Effector memory CD4-positive, alpha-beta T cell (primary cell): ENCODE data around the gene MKRN2.
"Not testable (repeated sequence)": the region's sequence is repeated elsewhere in the genome, so short reads cannot be mapped to it uniquely, and the experiment has no call there.

Experiments used
- DNase-seq, 3 donors: peaks; one replicate each; pipeline ENCODE4 v3.0.0-alpha.2; 2020
- H3K27ac ChIP-seq: 2 replicates; pipeline ENCODE4 v1.7.0; 2013; ENCODE audit warnings: mild to moderate bottlenecking, low read length, moderate library complexity; ENCODE audit not compliant: insufficient read depth, poor library complexity, severe bottlenecking
- H3K27me3 ChIP-seq: replicated peaks from 2 replicates; pipeline ENCODE4 v1.7.0; 2013; ENCODE audit warnings: mild to moderate bottlenecking, low read length; ENCODE audit not compliant: insufficient read depth, control insufficient read depth, poor library complexity, severe bottlenecking
- H3K36me3 ChIP-seq: 2 replicates; pipeline ENCODE4 v1.7.0; 2013; ENCODE audit warnings: mild to moderate bottlenecking, low read length, moderate library complexity; ENCODE audit not compliant: control insufficient read depth, insufficient read depth
- H3K4me1 ChIP-seq: 2 replicates; pipeline ENCODE4 v1.7.0; 2013; ENCODE audit warnings: low read length, mild to moderate bottlenecking; ENCODE audit not compliant: control insufficient read depth, insufficient read depth, poor library complexity, severe bottlenecking
- H3K4me3 ChIP-seq: 2 replicates; pipeline ENCODE4 v1.7.0; 2013; ENCODE audit warnings: low read length, low read depth, mild to moderate bottlenecking; ENCODE audit not compliant: insufficient read depth, poor library complexity, severe bottlenecking
- H3K9me3 ChIP-seq: 2 replicates; pipeline ENCODE4 v1.7.0; 2013; ENCODE audit warnings: mild to moderate bottlenecking, low read length, moderate library complexity; ENCODE audit not compliant: control insufficient read depth

MKRN2 gene

DNA sequence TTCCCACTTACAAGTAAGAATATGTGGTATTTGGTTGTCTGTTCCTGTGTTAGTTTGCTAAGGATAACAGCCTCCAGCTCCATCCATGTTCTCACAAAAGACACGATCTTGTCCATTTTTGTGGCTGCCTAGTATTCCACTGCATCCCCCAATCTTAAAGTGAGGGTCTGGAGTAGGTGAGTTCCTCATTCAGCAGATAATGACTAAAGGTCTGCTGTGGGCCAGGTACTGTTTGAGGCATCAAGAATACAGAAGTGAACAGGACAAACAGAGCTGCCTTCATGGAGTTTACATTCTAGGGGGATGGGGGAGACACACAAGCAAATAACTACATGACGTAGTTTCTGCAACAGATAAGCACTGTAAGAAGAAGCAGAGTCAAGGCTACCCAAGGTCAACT is 35.9 kb upstream of the MKRN2 start:
- Histone ChIP-seq H3K9me3 (no peaks in the 10 kb centered on the region), H3K27me3 (no peaks in the 10 kb centered on the region), H3K27ac (no peak overlapping the region), H3K36me3 (peaks cover 10% of the 10 kb centered on the region), H3K4me3 (no peak overlapping the region), H3K4me1 (no peaks in the 10 kb centered on the region)
- DNase-seq: no peak

- H3K4me1 ChIP-seq: no peaks in the 10 kb centered on the region
- no peak for DNase-seq
- H3K9me3 ChIP-seq: no peaks in the 10 kb centered on the region
- H3K27ac ChIP-seq: no peak overlapping the region
- peaks cover 12% of the 10 kb centered on the region for H3K36me3 ChIP-seq
- no peak overlapping the region for H3K4me3 ChIP-seq
- no peaks in the 10 kb centered on the region for H3K27me3 ChIP-seq
Measured at GRCh38 chr3:12522721-12523120, 34.2 kb upstream of the MKRN2 start.

DNA sequence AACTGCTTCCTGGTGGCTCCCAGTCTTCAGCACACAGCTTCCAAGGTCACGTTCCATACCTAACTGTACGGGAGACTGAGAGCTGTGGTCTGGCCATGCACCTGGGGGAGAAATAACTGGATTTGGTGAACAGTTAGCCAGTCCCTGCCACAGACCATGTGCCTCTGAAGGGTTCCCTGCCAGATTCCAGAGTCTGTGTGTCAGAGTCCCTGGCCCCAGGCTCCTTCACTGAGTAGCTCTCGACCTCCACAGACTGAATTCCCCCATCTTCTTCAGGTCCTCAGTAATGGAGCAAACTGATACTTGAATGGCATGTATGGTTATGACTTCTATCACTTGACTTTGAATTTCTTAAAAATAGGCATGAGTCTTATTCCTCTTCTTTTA is 29.1 kb upstream of the MKRN2 start:
- no peaks in the 10 kb centered on the region for H3K4me1 ChIP-seq
- DNase-seq: no peak
- H3K27ac ChIP-seq: no peak overlapping the region
- no peak overlapping the region for H3K4me3 ChIP-seq
- no peaks in the 10 kb centered on the region for H3K9me3 ChIP-seq
- H3K36me3 ChIP-seq: peaks cover 26% of the 10 kb centered on the region
- no peaks in the 10 kb centered on the region for H3K27me3 ChIP-seq

- no peak for DNase-seq
- Histone ChIP-seq H3K9me3 (no peaks in the 10 kb centered on the region), H3K27me3 (no peaks in the 10 kb centered on the region), H3K4me1 (no peaks in the 10 kb centered on the region), H3K36me3 (peaks cover 21% of the 10 kb centered on the region), H3K27ac (no peak overlapping the region), H3K4me3 (no peak overlapping the region)
Measured at GRCh38 chr3:12532182-12532581, 24.7 kb upstream of the MKRN2 start.

GRCh38 chr3:12536423-12536822 is 20.5 kb upstream of the MKRN2 start:
- no peaks in the 10 kb centered on the region for H3K27me3 ChIP-seq
- H3K4me1 ChIP-seq: no peaks in the 10 kb centered on the region
- no peaks in the 10 kb centered on the region for H3K9me3 ChIP-seq
- peaks cover 9% of the 10 kb centered on the region for H3K36me3 ChIP-seq
- no peak overlapping the region for H3K27ac ChIP-seq
- DNase-seq: no peak
- H3K4me3 ChIP-seq: no peak overlapping the region

GRCh38 chr3:12541625-12542024 is 15.3 kb upstream of the MKRN2 start:
- Histone ChIP-seq H3K9me3 (no peaks in the 10 kb centered on the region), H3K36me3 (no peaks in the 10 kb centered on the region), H3K4me3 (no peak overlapping the region), H3K27ac (no peak overlapping the region), H3K4me1 (no peaks in the 10 kb centered on the region), H3K27me3 (no peaks in the 10 kb centered on the region)
- DNase-seq: no peak

GRCh38 chr3:12543497-12543896 is 13.4 kb upstream of the MKRN2 start:
- H3K4me1 ChIP-seq, DNase-seq, H3K4me3 ChIP-seq: not testable (repeated sequence)

GRCh38 chr3:12544652-12545472 is 12.0 kb upstream of the MKRN2 start:
- H3K4me1 ChIP-seq: no peaks in the 10 kb centered on the region
- H3K27me3 ChIP-seq: no peaks in the 10 kb centered on the region
- H3K27ac ChIP-seq: no peak overlapping the region
- no peak for DNase-seq
- H3K4me3 ChIP-seq: no peak overlapping the region
- no peaks in the 10 kb centered on the region for H3K9me3 ChIP-seq
- H3K36me3 ChIP-seq: no peaks in the 10 kb centered on the region

More at GRCh38 chr3:12543497-12543896, 13.4 kb upstream of the MKRN2 start:
- H3K27ac ChIP-seq, H3K27me3 ChIP-seq, H3K9me3 ChIP-seq, H3K36me3 ChIP-seq: not testable (repeated sequence)

DNA sequence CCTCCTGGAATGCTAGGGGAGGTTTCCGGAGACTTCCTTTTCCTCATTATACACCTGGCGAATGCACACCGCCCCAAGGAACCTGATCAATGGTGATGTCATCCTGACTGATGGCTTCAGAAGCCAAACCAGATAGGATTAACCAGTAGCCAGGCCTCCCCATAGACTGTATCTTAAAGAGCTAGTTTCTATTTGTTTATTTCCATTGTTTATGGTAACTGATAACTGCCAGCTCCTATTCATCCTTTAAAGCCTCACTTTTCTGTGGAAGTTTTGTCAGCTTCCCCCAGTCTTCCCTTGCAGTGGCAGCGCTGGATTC is 11.5 kb upstream of the MKRN2 start, which contains the start of gene MKRN2OS:
Gene MKRN2OS (minus strand): TSS at position 27 of the 319 bp plus-strand sequence. CDS start 35 bp downstream, outside the sequence.
- no peak within 1 kb of the TSS for H3K27ac ChIP-seq
- DNase-seq: no peak
- H3K9me3 ChIP-seq: no peaks in the 10 kb centered on the region
- no peaks in the 10 kb centered on the region for H3K4me1 ChIP-seq
- no peak within 1 kb of the TSS for H3K4me3 ChIP-seq
- H3K27me3 ChIP-seq: no peaks in the 10 kb centered on the region
- H3K36me3 ChIP-seq: no peaks in the 10 kb centered on the region

DNA sequence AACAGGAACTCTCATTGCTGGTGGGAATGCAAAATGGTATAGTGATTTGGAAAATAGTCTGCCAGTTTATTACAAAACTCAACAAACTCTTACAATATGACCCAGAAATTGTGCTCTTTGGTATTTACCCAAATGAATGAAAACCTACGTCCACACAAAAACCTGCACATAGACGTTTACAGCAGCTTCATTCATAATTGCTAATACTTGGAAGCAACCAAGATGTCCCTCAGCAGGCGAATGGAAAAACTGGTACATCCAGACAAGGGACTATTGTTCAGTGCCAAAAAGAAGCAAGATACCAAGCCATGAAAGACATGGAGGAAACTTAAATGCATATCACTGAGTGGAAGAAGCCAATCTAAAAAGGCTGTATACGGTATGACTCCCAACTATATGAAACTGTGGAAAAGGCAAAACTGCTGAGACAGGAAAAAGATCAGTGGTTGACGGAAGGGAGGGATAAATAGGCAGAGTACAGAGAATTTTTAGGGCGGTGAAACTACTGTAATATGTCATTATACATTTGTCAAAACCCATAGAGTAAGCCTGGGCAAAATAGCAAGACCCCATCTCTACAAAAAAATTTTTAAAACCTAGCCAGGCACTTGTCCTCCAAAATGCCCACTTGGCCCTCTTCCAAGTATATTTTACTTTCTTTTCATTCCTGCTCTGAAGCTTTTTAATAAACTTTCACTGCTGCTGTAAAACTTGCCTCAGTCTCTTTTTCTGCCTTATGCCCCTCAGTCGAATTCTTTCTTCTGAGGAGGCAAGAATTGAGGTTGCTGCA is 6.7 kb upstream of the MKRN2 start:
- DNase-seq: no peak
- Histone ChIP-seq H3K27me3 (peaks cover 8% of the 10 kb centered on the region), H3K27ac (no peak overlapping the region), H3K4me3 (no peak overlapping the region), H3K36me3 (no peaks in the 10 kb centered on the region), H3K9me3 (no peaks in the 10 kb centered on the region), H3K4me1 (peaks cover 5% of the 10 kb centered on the region)
